ENCODE measurements around the gene C14orf39. TPM values are rescaled to one million over a fixed set of nuclear protein-coding genes. Genes with fewer than 3 reads are reported as not detected.
"Not testable (repeated sequence)": the region's sequence is repeated elsewhere in the genome, so short reads cannot be mapped to it uniquely, and the experiment has no call there.

The C14orf39 gene
- total RNA-seq, 1 donor from 2014 or later: 2.2 TPM

DNA sequence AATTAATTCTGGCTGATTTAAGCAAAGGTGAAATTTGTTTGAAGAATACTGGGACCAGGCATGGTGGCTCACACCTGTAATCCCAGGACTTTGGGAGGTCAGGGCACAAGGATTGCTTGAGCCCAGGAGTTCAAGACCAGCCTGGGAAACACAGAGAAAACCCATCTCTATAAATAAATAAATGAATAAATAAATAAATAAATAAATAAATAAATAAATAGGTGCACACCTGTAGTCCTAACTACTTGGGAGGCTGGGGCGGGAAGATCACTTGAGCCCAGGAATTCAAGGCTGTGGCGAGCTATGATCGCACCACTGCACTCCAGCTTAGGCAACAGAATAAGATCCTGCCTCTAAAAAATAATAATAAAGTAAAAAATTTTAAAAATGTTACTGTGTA, 4.4 kb upstream of the C14orf39 start:
- no peak for DNase-seq (ENCODE audit: low spot score)

DNA sequence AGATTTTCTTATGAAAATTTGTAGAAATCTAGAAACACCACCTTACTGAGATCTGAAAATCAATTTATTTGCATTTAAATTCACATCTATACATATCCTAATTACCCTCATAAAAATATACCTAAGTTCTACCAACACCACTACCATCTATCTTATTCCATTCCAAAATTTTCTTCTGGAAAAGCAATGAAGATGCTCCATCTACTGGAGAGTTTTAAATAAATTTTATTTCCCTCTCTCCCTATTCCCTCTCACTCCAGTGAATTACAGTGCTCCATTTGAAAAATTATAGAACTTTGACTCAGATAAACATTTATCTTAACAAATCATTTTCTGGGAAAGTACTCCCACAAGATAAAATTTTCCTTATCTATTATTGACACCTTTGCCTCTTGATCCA, 2.3 kb upstream of the C14orf39 start:
- no peak for DNase-seq (ENCODE audit: low spot score)

DNA sequence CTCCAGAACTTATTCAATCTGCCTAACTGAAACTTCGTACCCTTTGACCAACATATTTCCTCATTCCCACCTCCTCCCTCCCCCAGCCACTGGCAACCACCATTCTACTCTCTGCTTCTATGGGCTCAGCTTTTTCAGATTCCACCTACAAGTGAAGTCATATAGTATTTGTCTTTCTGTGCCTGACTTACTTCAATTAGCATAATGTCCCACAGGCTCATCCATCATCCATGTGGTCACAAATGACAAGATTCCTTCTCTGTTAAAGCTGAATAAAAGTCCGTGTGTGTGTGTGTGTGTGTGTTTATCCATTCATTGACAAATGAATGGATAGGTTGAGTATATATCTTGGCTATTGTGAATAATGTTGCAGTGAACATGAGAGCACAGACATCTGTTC, 1.3 kb upstream of the C14orf39 start:
- no peak for DNase-seq (ENCODE audit: low spot score)

DNA sequence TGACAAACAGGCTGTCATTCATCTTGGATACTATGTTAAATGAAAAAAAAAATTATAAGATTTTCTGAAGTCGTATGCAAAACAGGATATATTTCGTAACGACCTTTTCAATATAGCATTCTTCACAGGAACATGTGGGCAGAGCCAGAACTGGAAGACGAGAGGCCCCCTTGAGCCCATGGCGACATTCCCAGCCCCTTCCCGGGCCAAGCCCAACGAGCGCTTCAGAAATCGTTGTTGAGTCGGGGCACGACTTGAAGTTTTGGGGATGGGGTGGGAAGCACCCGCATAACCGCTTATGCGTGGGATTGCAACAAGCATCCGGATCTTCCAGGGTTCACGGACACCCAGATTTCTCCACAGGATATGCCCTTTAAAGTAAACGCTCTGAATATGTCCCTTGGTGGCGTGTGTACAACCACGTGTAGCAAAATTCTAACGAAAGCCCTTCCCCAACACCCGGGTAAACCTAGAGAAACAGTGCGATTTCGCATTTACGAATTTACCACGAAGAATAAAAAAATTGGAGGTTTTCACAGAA, 736 bp downstream of the C14orf39 start:
- DNase-seq (ENCODE audit: low spot score): peak; percentile 3

DNA sequence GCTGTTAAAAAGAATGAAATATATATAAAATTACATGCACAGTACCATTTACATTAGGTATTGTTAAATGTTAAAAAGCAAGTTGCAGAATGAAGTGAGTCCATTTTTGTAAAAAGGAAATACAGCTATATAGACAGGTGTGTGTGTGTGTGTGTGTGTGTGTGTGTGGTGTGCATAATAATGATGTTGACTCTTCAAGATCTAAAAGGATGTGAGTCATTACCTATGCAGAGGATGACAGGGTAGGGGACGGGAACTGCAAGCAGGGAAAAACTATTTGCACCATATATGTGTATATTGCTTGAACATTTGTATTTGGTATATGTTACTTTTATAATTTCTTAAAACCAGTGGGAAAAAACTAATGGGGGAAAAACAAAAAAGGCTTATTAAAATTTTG, 3.1 kb downstream of the C14orf39 start:
- DNase-seq (ENCODE audit: low spot score): no peak

DNA sequence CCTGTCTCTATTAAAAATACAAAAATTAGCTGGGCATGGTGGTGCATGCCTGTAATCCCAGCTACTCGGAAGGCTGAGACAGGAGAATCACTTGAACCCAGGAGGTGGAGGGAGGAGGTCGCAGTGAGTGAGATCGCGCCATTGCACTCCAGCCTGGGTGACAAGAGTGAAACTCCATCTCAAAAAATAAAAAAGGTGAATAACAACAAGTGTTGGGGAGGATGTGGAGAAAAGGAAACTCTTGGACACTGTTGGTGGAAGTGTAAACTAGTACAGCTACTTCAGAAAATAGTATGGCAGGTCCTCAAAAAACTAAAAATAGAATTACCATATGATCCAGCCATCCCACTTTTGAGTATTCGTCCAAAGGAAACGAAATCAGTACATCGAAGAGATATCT, 5.6 kb downstream of the C14orf39 start:
- DNase-seq (ENCODE audit: low spot score): not testable (repeated sequence)

DNA sequence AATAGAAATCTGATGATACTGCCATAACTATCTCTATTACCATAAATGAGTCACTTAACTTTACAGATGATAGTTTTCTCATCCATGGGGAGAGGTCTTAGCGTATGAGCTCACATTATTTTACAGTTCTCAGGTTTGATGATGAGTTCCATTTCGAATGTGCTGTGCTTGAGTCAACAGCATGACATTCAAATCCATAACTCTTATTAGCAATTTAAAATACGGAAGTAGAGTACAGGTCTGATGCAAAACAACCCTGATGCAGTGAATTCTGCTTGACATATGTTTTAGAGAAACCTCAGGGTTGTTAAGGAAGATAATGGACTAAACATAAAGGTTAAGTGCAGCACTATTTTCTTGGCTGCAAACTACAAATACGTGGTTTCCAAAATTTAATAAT, 30.0 kb downstream of the C14orf39 start:
- no peak for DNase-seq (ENCODE audit: low spot score)

DNA sequence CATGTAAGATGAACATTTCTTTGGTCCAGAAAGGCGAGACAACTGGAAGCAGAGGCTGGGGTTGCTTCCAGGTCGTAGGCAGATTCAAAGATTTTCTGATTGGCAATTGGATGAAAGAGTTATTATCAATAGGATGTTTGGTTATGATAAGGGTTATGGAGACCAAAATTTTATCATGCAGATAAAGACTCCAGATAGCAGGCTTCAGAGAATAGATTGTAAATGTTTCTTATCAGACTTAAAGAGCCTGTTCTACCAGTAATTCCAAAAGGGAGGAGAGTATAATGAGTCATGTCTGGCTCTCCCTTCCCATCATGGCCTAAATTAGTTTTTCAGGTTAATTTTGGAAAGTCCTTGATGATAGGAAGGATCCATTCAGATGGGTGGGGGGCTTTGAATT, 55.6 kb downstream of the C14orf39 start:
- DNase-seq (ENCODE audit: low spot score): no peak

DNA sequence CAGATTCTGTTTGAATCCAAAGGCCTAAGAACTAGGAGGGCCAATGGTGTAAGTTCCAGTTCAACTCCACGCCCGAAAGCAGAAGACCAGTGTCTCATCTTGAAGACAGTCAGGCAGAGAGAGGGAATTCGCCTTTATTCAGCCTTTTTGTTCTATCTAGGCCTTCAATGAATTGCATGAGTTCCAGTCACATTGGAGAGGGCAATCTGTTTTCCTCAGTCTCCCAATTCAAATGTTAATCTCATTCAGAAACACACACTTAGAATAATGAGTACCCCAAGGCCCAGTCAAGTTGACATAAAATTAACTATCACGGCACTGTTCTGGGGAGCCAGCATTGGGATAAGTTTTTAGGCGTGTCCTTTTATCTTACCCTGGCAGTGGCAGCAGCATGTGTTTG, 65.8 kb downstream of the C14orf39 start:
- DNase-seq (ENCODE audit: low spot score): no peak

DNA sequence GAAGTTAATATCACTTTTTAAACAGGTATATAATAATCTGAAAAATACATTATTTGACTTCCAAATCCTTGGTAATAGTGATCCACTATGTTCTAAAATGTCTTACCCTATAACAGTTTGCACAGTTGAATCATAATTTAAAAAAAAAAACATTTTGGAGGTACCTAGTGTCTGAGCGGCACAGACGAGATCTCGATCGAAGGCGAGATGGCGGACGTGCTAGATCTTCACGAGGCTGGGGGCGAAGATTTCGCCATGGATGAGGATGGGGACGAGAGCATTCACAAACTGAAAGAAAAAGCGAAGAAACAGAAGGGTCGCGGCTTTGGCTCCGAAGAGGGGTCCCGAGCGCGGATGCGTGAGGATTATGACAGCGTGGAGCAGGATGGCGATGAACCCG, 88.3 kb downstream of the C14orf39 start:
- not testable (repeated sequence) for DNase-seq (ENCODE audit: low spot score)

DNA sequence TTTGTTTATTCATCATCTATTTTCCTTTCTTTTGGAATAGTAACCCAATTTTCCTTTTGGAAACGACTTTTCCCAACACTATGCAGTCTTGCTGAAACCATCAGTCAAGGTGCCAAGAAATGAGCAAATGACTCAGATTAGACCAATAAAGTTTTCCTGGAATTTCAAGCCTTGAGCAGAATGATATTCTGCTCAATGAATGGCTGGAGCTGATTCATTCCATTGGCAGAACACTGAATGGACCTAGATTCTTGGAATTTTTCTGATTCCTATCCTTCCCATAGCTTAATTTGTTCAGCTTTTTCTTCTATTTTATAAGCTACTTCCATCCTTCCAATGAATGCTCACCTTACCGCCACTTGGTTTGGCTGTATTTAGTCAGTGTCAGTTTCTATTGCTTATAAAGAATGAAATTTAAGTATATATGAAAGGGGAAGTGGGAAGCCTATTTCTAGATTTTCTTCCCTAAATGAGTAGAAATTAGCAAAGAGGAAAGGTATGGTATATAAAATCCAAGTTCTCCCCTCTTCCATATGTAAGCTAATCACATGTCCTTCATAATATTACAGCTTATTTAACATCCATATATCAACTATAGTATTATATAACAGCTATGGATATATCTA, 89.0 kb downstream of the C14orf39 start:
- no peak for DNase-seq (ENCODE audit: low spot score)

Other genes with a start within 250 kb of the C14orf39 start
- gene PPM1A, start 236.8 kb downstream of the C14orf39 start, total RNA-seq (ENCODE audit: insufficient read depth, low replicate concordance): 53.2 TPM
- 1.2 TPM for gene SIX6, start 23.1 kb upstream of the C14orf39 start, total RNA-seq (ENCODE audit: insufficient read depth, low replicate concordance)
- gene SIX1, start 163.4 kb upstream of the C14orf39 start, total RNA-seq (ENCODE audit: insufficient read depth, low replicate concordance): 1.2 TPM
- 2.6 TPM for gene SIX4, start 238.3 kb upstream of the C14orf39 start, total RNA-seq (ENCODE audit: insufficient read depth, low replicate concordance)
- gene MNAT1, start 248.7 kb upstream of the C14orf39 start, total RNA-seq (ENCODE audit: insufficient read depth, low replicate concordance): 37.6 TPM

All from umbilical cord (tissue), 2 donors.